Smooth muscle cell (in vitro differentiated cells): ENCODE results near the gene MSI2. TPM values are rescaled to one million over a fixed set of nuclear protein-coding genes. Genes with fewer than 3 reads are reported as not detected.

Experiments
- DNase-seq: peaks from one replicate; lab custom pipeline; 2025; ENCODE audit not compliant: unreplicated experiment; lab: John Stamatoyannopoulos, UW
- H2AFZ ChIP-seq: fragments of 200-600 bp; sonication (generic); 2 replicates; pipeline ENCODE4 v1.6.0; 2016; ENCODE audit warnings: antibody characterized with exemption, low read depth, mild to moderate bottlenecking
- H3F3A ChIP-seq: fragments of 200-600 bp; sonication (generic); 2 replicates; pipeline ENCODE4 v1.6.0; 2017; ENCODE audit warnings: antibody characterized with exemption, low read depth
- H3K27ac ChIP-seq: fragments of 200-600 bp; sonication (generic); 2 replicates; pipeline ENCODE4 v1.5.1; 2016; ENCODE audit warnings: low read depth, mild to moderate bottlenecking
- H3K27me3 ChIP-seq: fragments of 200-600 bp; sonication (generic); 2 replicates; pipeline ENCODE4 v1.6.1; 2016; ENCODE audit warnings: low read depth, mild to moderate bottlenecking
- H3K36me3 ChIP-seq: fragments of 200-600 bp; sonication (generic); 2 replicates; pipeline ENCODE4 v1.5.1; 2016; ENCODE audit warnings: low read depth
- H3K4me1 ChIP-seq: fragments of 200-600 bp; sonication (generic); 2 replicates; pipeline ENCODE4 v1.5.1; 2016; ENCODE audit warnings: low read depth
- H3K4me2 ChIP-seq: fragments of 200-600 bp; sonication (generic); 2 replicates; pipeline ENCODE4 v1.6.0; 2016; ENCODE audit warnings: mild to moderate bottlenecking
- H3K4me3 ChIP-seq: fragments of 200-600 bp; sonication (generic); 2 replicates; pipeline ENCODE4 v1.5.1; 2016; ENCODE audit warnings: mild to moderate bottlenecking
- H3K79me2 ChIP-seq: fragments of 200-600 bp; sonication (generic); 2 replicates; pipeline ENCODE4 v1.6.0; 2016; ENCODE audit warnings: low read depth, mild to moderate bottlenecking
- H3K9ac ChIP-seq: fragments of 200-600 bp; sonication (generic); 2 replicates; pipeline ENCODE4 v1.6.0; 2016; ENCODE audit warnings: low read depth
- H3K9me3 ChIP-seq: fragments of 200-600 bp; sonication (generic); replicated peaks from 2 replicates; pipeline ENCODE4 v1.5.1; 2016; ENCODE audit warnings: low read depth
- H4K20me1 ChIP-seq: fragments of 200-600 bp; sonication (generic); 2 replicates; pipeline ENCODE4 v1.6.0; 2016; ENCODE audit warnings: low read depth
- WGBS: methylation state at CpG from one replicate; pipeline ENCODE4 v1.1.7; 2016; ENCODE audit warnings: low lambda C conversion rate; 5-methylcytosine and 5-hydroxymethylcytosine counted together
- polyA plus RNA-seq: library from polyadenylated mRNA; unstranded; fragments of >200 nt; fragmentation: Nextera tagmentation; extraction: Ambion mirVana; gene quantifications from 2 replicates; pipeline ENCODE4 v1.2.1, GENCODE V29; 2016
- total RNA-seq: library from RNA; depleted of rRNA; stranded (reverse); fragments of >200 nt; gene quantifications from 2 replicates; pipeline ENCODE4 v1.2.3, GENCODE V29; 2014
- TF ChIP-seq, protein P1 (sequence below): fragments of 200-600 bp; sonication (generic); IDR thresholded peaks from 2 replicates; pipeline ENCODE4 v1.5.1; 2017; ENCODE audit warnings: borderline replicate concordance, mild to moderate bottlenecking, antibody characterized with exemption; ENCODE audit not compliant: insufficient read depth, poor library complexity, severe bottlenecking

Gene MSI2
- total and polyA plus RNA-seq, 2 experiments from 2014 or later = 5.7 to 36.5 TPM

DNA sequence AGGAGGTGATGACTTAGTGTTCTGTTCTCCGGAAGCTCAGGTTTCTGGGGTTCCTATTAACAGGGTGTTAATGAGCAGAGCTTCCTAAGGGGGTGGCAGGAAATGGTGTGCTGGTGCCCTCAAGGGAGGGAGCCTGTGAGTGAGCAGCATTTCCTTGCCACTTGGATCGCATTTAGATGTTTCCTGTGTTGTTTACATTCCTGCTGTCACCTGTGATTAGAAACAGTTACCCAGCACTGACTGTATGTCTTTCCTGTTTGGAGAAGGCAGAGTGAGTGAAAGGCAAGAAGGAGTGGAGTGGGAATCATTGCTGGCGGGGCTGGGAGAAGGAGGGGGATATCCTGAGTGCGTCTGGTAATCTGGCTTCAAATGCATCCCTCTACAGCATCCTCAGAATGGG lies 274.2 kb downstream of the MSI2 start:
- no peak for DNase-seq
- no peak overlapping the region for H3K4me3 ChIP-seq
- no peaks in the 10 kb centered on the region for H3K9me3 ChIP-seq
- peak overlapping the region; percentile 63 for H3K27ac ChIP-seq
- TF ChIP-seq, protein P1, sequence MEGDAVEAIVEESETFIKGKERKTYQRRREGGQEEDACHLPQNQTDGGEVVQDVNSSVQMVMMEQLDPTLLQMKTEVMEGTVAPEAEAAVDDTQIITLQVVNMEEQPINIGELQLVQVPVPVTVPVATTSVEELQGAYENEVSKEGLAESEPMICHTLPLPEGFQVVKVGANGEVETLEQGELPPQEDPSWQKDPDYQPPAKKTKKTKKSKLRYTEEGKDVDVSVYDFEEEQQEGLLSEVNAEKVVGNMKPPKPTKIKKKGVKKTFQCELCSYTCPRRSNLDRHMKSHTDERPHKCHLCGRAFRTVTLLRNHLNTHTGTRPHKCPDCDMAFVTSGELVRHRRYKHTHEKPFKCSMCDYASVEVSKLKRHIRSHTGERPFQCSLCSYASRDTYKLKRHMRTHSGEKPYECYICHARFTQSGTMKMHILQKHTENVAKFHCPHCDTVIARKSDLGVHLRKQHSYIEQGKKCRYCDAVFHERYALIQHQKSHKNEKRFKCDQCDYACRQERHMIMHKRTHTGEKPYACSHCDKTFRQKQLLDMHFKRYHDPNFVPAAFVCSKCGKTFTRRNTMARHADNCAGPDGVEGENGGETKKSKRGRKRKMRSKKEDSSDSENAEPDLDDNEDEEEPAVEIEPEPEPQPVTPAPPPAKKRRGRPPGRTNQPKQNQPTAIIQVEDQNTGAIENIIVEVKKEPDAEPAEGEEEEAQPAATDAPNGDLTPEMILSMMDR = no peak
- no peak overlapping the region for H2AFZ ChIP-seq
- 35% methylated on average over 4 of the region's 4 CpGs for WGBS
- H3F3A ChIP-seq = peaks cover 2% of the 10 kb centered on the region
- no peaks in the 10 kb centered on the region for H3K36me3 ChIP-seq
- H3K9ac ChIP-seq = no peak overlapping the region
- no peaks in the 10 kb centered on the region for H4K20me1 ChIP-seq
- no peaks in the 10 kb centered on the region for H3K79me2 ChIP-seq
- peaks cover 50% of the 10 kb centered on the region for H3K4me1 ChIP-seq
- H3K27me3 ChIP-seq = no peaks in the 10 kb centered on the region
- no peak overlapping the region for H3K4me2 ChIP-seq

GRCh38 chr17:57531078-57531477 lies 274.8 kb downstream of the MSI2 start:
- Histone ChIP-seq H3K79me2 (no peaks in the 10 kb centered on the region), H3K9me3 (no peaks in the 10 kb centered on the region), H3K27ac (no peak overlapping the region), H3K4me2 (no peak overlapping the region), H4K20me1 (no peaks in the 10 kb centered on the region), H3K9ac (no peak overlapping the region), H3K4me3 (no peak overlapping the region), H3K36me3 (no peaks in the 10 kb centered on the region), H2AFZ (no peak overlapping the region), H3K27me3 (no peaks in the 10 kb centered on the region), H3K4me1 (peaks cover 50% of the 10 kb centered on the region), H3F3A (peaks cover 2% of the 10 kb centered on the region)
- DNase-seq = no peak
- WGBS = 95% methylated on average over 7 of the region's 7 CpGs
- TF ChIP-seq, protein P1 = no peak

GRCh38 chr17:57531648-57532504 lies 275.6 kb downstream of the MSI2 start:
- Histone ChIP-seq H3K36me3 (no peaks in the 10 kb centered on the region), H3K27me3 (no peaks in the 10 kb centered on the region), H3K4me3 (no peak overlapping the region), H2AFZ (no peak overlapping the region), H3K27ac (no peak overlapping the region), H3K9me3 (no peaks in the 10 kb centered on the region), H3K4me1 (peaks cover 43% of the 10 kb centered on the region), H4K20me1 (no peaks in the 10 kb centered on the region), H3F3A (no peaks in the 10 kb centered on the region), H3K9ac (no peak overlapping the region), H3K4me2 (no peak overlapping the region), H3K79me2 (no peaks in the 10 kb centered on the region)
- TF ChIP-seq, protein P1 = no peak
- 76% methylated on average over 19 of the region's 19 CpGs for WGBS
- no peak for DNase-seq

GRCh38 chr17:57532556-57532955 lies 276.2 kb downstream of the MSI2 start:
- Histone ChIP-seq H3K27ac (no peak overlapping the region), H3K4me1 (peaks cover 44% of the 10 kb centered on the region), H4K20me1 (no peaks in the 10 kb centered on the region), H3K4me3 (no peak overlapping the region), H3K36me3 (no peaks in the 10 kb centered on the region), H3K27me3 (no peaks in the 10 kb centered on the region), H3F3A (no peaks in the 10 kb centered on the region), H3K9me3 (no peaks in the 10 kb centered on the region), H3K79me2 (no peaks in the 10 kb centered on the region), H3K4me2 (no peak overlapping the region), H3K9ac (no peak overlapping the region), H2AFZ (no peak overlapping the region)
- TF ChIP-seq, protein P1 = no peak
- DNase-seq = no peak
- whole genome bisulfite sequencing = 82% methylated on average over 6 of the region's 6 CpGs
